H1 (cell line): ENCODE data around the gene CYBRD1. TPM values are rescaled to one million over a fixed set of nuclear protein-coding genes. Genes with fewer than 3 reads are reported as not detected.

Experiments
- ASH2L ChIP-seq: fragments of 200-600, 300-600 bp; sonication (generic); IDR thresholded peaks from one replicate; pipeline ENCODE4 v1.7.1; 2017; ENCODE audit warnings: low read length
- CTBP2 ChIP-seq: IDR thresholded peaks from 2 replicates; pipeline ENCODE4 v1.7.0; 2011; ENCODE audit warnings: borderline replicate concordance, mild to moderate bottlenecking, moderate library complexity, mixed read lengths, low read length; ENCODE audit not compliant: insufficient read depth, insufficient read length
- polyA plus RNA-seq, 7 experiments: library from polyadenylated mRNA; depleted of rRNA in 3 of 7; stranded (reverse) in 5 of 7; unstranded in 2 of 7; fragments of >200 nt in 5 of 7; fragments of 200-250 nt in 2 of 7; gene quantifications; 1 replicate in 5 of 7; 2 replicates in 1 of 7; 4 replicates in 1 of 7; pipeline versions ENCODE4 v1.2.1 to v1.2.3, GENCODE V29; 2011 to 2013; ENCODE audit warnings: missing spikeins in 2 of 7, mixed read lengths in 2 of 7
- total RNA-seq: library from RNA; stranded (reverse); fragmentation: NEBNext Ultra II Directional; extraction: Animal tissue kit (Norgen Biotek cat#: 25700); gene quantifications from 2 replicates; pipeline ENCODE4 v1.2.1, GENCODE V29; 2021
- TF ChIP-seq, protein P1 (sequence below): IDR thresholded peaks from 2 replicates; pipeline ENCODE4 v1.6.1; 2012; ENCODE audit warnings: low read length, inconsistent platforms

The CYBRD1 gene
- total and polyA plus RNA-seq, 2 of the 8 experiments (the other 6 are each of a cell fraction or from before 2014, with no cell fraction given) = 10.7 to 12.6 TPM

DNA sequence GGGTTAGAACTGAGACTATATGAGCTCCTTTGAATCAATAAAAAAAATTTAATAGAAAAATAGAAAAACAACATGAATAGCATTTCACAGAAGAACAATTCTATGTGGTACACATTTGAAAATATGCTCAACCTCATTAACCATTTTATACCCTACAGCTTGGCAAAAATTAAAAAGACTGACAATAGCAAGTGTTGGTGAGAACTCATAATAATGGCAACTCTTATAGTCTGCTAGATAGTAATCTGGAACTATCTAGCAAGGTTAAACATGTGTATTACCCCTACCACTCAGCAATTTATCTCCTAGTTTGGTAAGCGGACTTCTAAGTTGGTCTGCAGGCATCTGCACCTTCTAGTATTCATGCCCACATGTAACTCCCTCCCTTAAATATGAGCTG is 67.8 kb downstream of the CYBRD1 start (continued):
- TF ChIP-seq, protein P1, sequence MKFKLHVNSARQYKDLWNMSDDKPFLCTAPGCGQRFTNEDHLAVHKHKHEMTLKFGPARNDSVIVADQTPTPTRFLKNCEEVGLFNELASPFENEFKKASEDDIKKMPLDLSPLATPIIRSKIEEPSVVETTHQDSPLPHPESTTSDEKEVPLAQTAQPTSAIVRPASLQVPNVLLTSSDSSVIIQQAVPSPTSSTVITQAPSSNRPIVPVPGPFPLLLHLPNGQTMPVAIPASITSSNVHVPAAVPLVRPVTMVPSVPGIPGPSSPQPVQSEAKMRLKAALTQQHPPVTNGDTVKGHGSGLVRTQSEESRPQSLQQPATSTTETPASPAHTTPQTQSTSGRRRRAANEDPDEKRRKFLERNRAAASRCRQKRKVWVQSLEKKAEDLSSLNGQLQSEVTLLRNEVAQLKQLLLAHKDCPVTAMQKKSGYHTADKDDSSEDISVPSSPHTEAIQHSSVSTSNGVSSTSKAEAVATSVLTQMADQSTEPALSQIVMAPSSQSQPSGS = no peak
- TF ChIP-seq ASH2L = no peak
- no peak for TF ChIP-seq CTBP2
